T-helper 17 cell (primary cell): ENCODE results near the gene HECW1. TPM values are rescaled to one million over a fixed set of nuclear protein-coding genes. Genes with fewer than 3 reads are reported as not detected.

Experiments
- ATAC-seq: fragments of 150-1000 bp; cut with Tn5 transposase; 2 replicates; pipeline ENCODE4 v1.10.0; 2021; ENCODE audit warnings: mild to moderate bottlenecking, moderate library complexity
- DNase-seq, 3 donors: peaks; one replicate each; pipeline versions ENCODE4 v3.0.0 to v3.0.0-alpha.2; 2020 to 2021
- H3K9me3 ChIP-seq: one replicate; pipeline ENCODE4 v1.7.0; 2013; ENCODE audit warnings: low read length, mild to moderate bottlenecking; ENCODE audit not compliant: control insufficient read depth, poor library complexity, severe bottlenecking
- H3K27ac Mint-ChIP-seq: one replicate; pipeline ENCODE4 v1.8.0; 2022; ENCODE audit warnings: mild to moderate bottlenecking, moderate library complexity, mixed read lengths
- H3K27me3 Mint-ChIP-seq: one replicate; pipeline ENCODE4 v1.8.0; 2022; ENCODE audit warnings: mixed read lengths
- H3K36me3 Mint-ChIP-seq: one replicate; pipeline ENCODE4 v1.8.0; 2022; ENCODE audit warnings: low read depth, mixed read lengths
- H3K4me1 Mint-ChIP-seq: one replicate; pipeline ENCODE4 v1.8.0; 2022; ENCODE audit warnings: mild to moderate bottlenecking, mixed read lengths
- H3K4me3 Mint-ChIP-seq: one replicate; pipeline ENCODE4 v1.8.0; 2022; ENCODE audit warnings: mild to moderate bottlenecking, moderate library complexity, mixed read lengths
- total RNA-seq, 4 donors: library from RNA in 2 of 4; stranded (reverse) in 2 of 4; gene quantifications; one replicate each; pipeline ENCODE4 v1.2.3 and lab custom pipeline; 2022 to 2026

The HECW1 gene
- total RNA-seq, 2 donors from 2014 or later, result not detected

DNA sequence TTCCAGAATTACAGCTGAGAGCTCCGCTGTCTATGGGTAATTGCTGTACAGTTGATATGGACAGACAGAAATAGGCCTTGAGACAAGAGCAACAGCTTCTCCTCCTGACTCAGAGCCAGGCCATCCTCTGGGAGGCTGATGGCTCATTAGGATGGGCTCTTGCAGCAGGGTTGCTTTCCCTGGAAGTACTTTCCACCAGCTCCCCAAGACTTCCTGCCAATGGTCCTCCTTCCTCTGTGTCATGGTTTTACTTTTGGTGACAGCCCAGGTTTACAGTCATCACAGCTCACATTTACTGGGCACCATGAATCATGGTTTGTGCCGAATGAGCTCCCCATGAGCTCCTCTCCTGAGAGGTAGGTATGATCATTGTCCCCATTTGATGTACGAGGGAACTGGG, 131.8 kb downstream of the HECW1 start:
- Mint-ChIP-seq H3K4me3 (no peak overlapping the region), H3K36me3 (no peaks in the 10 kb centered on the region), H3K27ac (no peak overlapping the region), H3K4me1 (peaks cover 6% of the 10 kb centered on the region), H3K27me3 (peaks cover 62% of the 10 kb centered on the region)
- ATAC-seq, result no peak
- DNase-seq, result no peak
- no peaks in the 10 kb centered on the region for H3K9me3 ChIP-seq

DNA sequence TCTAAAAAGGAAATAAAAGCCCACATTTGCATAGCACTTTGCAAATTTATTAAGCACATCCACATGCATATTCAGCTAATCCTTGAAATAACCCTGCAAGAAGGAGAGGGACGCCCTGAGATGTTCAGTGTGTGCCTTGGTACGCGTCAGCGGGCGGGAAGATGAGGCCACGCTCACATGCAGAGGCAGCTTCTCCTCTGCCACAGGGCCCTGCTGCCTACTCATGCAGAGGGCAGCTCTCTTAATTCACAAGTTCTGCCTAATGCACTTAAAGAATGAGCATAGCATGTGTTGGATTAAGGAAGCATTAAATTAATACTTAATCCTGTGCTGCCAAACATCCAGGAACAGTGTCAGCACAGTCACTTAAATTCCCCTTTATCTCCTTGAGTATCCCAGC, 132.3 kb downstream of the HECW1 start:
- H3K27me3 Mint-ChIP-seq, result peaks cover 64% of the 10 kb centered on the region

DNA sequence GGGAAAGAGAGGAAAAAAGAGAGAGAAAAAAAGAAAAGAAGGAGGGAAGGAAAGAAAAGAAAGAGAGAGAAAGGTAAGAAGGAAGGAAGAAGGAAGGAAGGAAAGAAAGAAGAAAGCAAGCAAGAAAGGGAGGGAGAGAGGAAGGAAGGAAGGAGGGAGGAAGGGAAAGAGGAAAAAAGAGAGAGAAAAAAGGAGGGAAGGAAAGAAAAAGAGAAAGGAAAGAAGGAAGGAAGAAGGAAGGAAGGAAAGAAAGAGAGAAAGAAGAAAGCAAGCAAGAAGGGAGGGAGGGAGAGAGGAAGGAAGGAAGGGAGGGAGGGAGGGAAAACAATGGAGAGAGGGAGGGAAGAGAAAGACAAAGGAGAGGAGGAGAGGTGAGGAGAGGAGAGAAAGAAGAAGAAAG, 135.3 kb downstream of the HECW1 start:
- DNase-seq, result no peak
- Mint-ChIP-seq H3K36me3 (no peaks in the 10 kb centered on the region), H3K27me3 (peaks cover 60% of the 10 kb centered on the region), H3K4me1 (peaks cover 4% of the 10 kb centered on the region), H3K27ac (no peak overlapping the region), H3K4me3 (no peak overlapping the region)
- no peaks in the 10 kb centered on the region for H3K9me3 ChIP-seq
- no peak for ATAC-seq

More for the DNA sequence above, 132.3 kb downstream of the HECW1 start:
- DNase-seq (no peak), ATAC-seq (no peak)
- Mint-ChIP-seq H3K27ac (no peak overlapping the region), H3K4me3 (no peak overlapping the region), H3K36me3 (no peaks in the 10 kb centered on the region), H3K4me1 (peaks cover 6% of the 10 kb centered on the region)
- H3K9me3 ChIP-seq, result no peaks in the 10 kb centered on the region

DNA sequence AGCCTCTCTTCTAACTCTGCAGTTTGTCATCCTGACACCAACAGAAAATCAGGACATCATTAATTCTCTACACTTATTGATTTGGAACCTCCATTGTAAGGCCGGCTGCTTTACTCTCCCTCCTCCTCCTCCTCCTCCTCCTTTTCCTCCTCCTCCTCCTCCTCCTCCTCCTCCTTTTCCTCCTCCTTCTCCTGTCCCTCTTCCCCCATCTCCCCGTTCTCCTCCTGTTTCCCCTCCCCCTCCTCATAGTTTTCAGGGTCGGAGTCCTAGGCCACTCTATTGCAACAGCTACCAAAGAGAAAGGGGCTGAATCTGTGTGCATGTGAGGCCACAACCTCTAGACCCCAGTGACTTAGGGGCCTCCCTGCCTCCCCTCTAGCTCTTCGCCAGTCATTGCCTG, 136.1 kb downstream of the HECW1 start:
- ATAC-seq (no peak), DNase-seq (no peak)
- no peak overlapping the region for H3K27ac Mint-ChIP-seq
- peaks cover 4% of the 10 kb centered on the region for H3K4me1 Mint-ChIP-seq
- H3K9me3 ChIP-seq, result no peaks in the 10 kb centered on the region
- no peak overlapping the region for H3K4me3 Mint-ChIP-seq
- H3K36me3 Mint-ChIP-seq, result no peaks in the 10 kb centered on the region
- H3K27me3 Mint-ChIP-seq, result peaks cover 61% of the 10 kb centered on the region

- Mint-ChIP-seq H3K4me3 (no peak overlapping the region), H3K4me1 (peaks cover 4% of the 10 kb centered on the region), H3K27ac (no peak overlapping the region), H3K27me3 (peaks cover 64% of the 10 kb centered on the region), H3K36me3 (no peaks in the 10 kb centered on the region)
- ATAC-seq (no peak), DNase-seq (no peak)
- no peaks in the 10 kb centered on the region for H3K9me3 ChIP-seq
Measured at GRCh38 chr7:43248961-43249822, 136.7 kb downstream of the HECW1 start.

DNA sequence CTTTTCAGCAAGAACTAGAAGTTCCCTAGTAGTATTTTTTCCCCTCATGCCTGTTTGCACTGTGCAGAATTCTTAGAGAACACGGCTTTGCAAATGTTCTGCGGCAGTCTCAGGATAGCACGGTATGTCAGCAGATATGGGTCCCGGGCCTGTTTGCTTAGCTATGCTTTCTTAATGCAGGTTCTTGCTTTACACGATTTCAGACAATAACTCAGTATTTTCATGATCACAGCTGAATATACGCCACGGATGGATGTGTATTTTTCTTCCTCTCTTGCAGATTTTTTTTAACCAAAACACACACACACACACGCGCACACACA, 137.3 kb downstream of the HECW1 start:
- peaks cover 4% of the 10 kb centered on the region for H3K4me1 Mint-ChIP-seq
- H3K27me3 Mint-ChIP-seq, result peaks cover 62% of the 10 kb centered on the region
- DNase-seq, result no peak
- H3K27ac Mint-ChIP-seq, result no peak overlapping the region
- H3K36me3 Mint-ChIP-seq, result no peaks in the 10 kb centered on the region
- H3K4me3 Mint-ChIP-seq, result no peak overlapping the region
- no peak for ATAC-seq
- no peaks in the 10 kb centered on the region for H3K9me3 ChIP-seq

DNA sequence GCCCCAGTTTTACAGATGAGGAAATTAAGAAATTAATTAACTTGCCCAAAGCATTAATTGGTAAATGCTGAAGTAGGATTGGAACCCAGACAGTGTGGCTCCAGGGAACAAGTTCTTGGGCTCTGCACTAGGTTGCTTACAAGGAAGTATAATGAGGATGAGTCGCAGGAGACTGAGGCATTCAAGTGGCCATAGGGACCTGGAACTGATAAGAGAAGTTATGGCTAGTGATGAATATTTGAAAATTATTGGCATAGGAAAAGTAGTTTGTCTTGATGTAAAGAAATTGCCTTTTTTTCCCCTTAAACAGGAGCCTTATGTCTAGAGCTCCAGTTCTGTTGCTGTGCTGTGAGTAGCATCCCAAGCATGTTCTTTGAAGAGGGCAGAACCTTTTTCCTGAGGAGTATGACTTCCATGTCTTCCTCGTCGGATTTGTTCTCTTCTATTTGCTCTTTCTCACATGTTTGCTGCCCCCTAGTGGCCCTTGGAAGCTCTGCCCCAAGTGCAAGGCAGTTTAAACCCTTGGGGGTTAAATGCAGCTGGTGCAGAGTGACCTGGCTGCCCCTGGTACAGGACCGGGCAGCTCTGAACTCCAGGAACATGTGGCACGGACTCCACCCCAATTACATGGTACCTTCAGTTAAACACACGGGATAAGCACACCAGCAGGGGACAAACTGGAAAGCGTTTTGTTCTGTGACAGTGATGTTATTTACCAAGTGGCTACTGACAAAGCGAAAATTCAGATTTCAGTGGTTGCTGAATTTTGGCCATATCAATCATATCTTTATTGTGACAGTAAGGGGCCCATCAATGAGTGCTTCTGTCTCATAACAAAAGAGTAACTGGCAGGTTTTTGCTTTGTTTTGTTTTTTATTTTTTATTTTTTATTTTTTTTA, 148.8 kb downstream of the HECW1 start:
- peaks cover 32% of the 10 kb centered on the region for H3K27me3 Mint-ChIP-seq
- DNase-seq (peak; percentile 27 to 39 (median 27)), ATAC-seq (peak; percentile 49)
- H3K4me1 Mint-ChIP-seq, result no peaks in the 10 kb centered on the region
- no peak overlapping the region for H3K4me3 Mint-ChIP-seq
- no peaks in the 10 kb centered on the region for H3K9me3 ChIP-seq
- no peak overlapping the region for H3K27ac Mint-ChIP-seq
- H3K36me3 Mint-ChIP-seq, result no peaks in the 10 kb centered on the region

DNA sequence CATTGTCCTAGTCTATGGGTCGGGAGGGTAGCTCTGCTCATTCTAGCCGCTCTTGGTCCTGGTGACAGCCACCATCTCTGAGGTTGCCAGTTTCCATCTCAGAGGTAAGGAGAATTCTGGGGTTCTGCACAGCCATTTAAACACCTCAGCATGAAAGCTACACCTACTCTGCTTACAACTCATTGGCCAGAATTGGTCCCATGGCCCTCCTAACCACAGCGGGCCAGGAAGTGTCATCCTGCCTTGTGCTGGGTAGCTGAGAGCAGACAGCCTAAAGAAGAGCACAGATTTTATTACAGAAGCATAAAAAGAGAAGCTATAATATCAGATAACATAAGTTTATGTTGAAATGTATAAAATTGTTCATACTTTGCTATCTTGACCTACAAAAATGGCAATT, 152.7 kb downstream of the HECW1 start:
- no peak overlapping the region for H3K4me3 Mint-ChIP-seq
- DNase-seq (no peak), ATAC-seq (no peak)
- no peaks in the 10 kb centered on the region for H3K9me3 ChIP-seq
- H3K4me1 Mint-ChIP-seq, result no peaks in the 10 kb centered on the region
- no peak overlapping the region for H3K27ac Mint-ChIP-seq
- peaks cover 39% of the 10 kb centered on the region for H3K27me3 Mint-ChIP-seq
- H3K36me3 Mint-ChIP-seq, result no peaks in the 10 kb centered on the region

DNA sequence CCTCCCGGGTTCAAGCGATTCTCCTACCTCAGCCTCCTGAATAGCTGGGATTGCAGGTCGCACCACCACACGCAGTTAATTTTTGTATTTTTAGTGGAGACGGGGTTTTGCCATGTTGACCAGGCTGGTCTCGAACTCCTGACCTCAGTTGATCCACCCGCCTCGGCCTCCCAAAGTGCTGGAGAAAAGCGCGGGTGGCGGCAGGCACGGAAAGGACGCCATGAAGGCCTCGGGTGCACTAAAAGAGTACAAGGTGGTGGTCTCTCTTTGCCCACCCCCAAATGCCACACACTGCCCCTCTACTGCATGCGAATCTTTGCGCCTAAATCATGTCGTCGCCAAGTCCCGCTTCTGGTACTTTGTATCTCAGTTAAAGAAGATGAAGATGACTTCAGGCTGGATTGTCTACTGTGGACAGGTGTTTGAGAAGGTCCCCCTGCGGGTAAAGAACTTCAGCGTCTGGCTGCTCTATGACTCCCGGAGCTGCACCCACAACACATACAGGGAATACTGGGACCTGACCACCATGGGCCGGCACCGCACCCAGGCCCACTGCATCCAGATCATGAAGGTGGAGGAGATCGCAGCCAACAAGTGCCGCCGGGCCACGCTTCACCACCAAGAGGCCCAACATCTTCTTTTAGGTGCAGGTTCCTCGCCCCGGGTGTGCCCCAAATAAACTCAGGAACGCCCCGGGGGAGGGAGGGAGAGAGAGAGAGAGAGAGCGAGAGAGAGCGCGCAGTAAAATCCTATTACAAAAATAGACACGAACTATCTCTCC, 161.7 kb downstream of the HECW1 start:
- Mint-ChIP-seq H3K36me3 (no peaks in the 10 kb centered on the region), H3K27me3 (peaks cover 28% of the 10 kb centered on the region), H3K4me3 (no peak overlapping the region), H3K4me1 (no peaks in the 10 kb centered on the region), H3K27ac (no peak overlapping the region)
- DNase-seq (no peak), ATAC-seq (no peak)
- H3K9me3 ChIP-seq, result no peaks in the 10 kb centered on the region

- no peak for ATAC-seq
- H3K4me3 Mint-ChIP-seq, result no peak overlapping the region
- H3K4me1 Mint-ChIP-seq, result no peaks in the 10 kb centered on the region
Measured at GRCh38 chr7:43274752-43275151, 162.3 kb downstream of the HECW1 start.

GRCh38 chr7:43276547-43276946, 164.1 kb downstream of the HECW1 start:
- H3K9me3 ChIP-seq, result no peaks in the 10 kb centered on the region
- no peak overlapping the region for H3K4me3 Mint-ChIP-seq
- DNase-seq, result no peak
- no peak overlapping the region for H3K27ac Mint-ChIP-seq
- H3K36me3 Mint-ChIP-seq, result no peaks in the 10 kb centered on the region
- no peak for ATAC-seq
- H3K27me3 Mint-ChIP-seq, result peaks cover 29% of the 10 kb centered on the region
- H3K4me1 Mint-ChIP-seq, result no peaks in the 10 kb centered on the region

More at GRCh38 chr7:43274752-43275151, 162.3 kb downstream of the HECW1 start:
- H3K9me3 ChIP-seq, result no peaks in the 10 kb centered on the region
- Mint-ChIP-seq H3K27me3 (peaks cover 28% of the 10 kb centered on the region), H3K36me3 (no peaks in the 10 kb centered on the region), H3K27ac (no peak overlapping the region)
- no peak for DNase-seq

DNA sequence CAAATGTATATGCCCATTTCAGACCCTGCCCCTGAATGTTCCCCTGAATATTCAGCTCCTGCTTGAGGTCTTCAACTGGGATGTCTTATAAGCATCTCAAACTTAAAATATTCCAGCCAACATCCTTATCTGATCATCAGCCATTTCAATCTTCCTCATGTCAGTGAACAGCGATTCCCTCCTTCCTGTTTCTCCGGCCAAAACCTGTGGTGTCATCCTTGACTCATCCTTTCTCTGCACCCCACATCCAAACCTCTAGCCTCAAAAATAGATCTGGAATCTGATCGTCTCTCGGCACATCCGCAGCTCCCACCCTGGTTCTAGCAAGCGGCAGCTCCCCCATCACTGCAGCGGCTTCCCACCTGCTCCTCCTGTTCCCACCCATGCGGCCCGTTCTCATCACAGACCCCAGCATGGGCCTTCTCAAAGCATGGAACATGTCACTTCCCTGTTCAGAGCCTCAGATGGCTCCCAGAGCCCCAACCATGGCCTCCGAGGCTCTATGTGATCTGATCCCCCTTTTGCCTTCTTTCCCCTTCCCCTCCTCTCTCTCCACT, 165.7 kb downstream of the HECW1 start:
- no peaks in the 10 kb centered on the region for H3K9me3 ChIP-seq
- Mint-ChIP-seq H3K27me3 (peaks cover 36% of the 10 kb centered on the region), H3K27ac (no peak overlapping the region), H3K36me3 (no peaks in the 10 kb centered on the region), H3K4me1 (no peaks in the 10 kb centered on the region), H3K4me3 (no peak overlapping the region)
- ATAC-seq (no peak), DNase-seq (no peak)

GRCh38 chr7:43281268-43281667, 168.8 kb downstream of the HECW1 start:
- peaks cover 32% of the 10 kb centered on the region for H3K27me3 Mint-ChIP-seq
- no peak overlapping the region for H3K4me3 Mint-ChIP-seq
- H3K9me3 ChIP-seq, result no peaks in the 10 kb centered on the region
- no peaks in the 10 kb centered on the region for H3K4me1 Mint-ChIP-seq
- H3K36me3 Mint-ChIP-seq, result no peaks in the 10 kb centered on the region
- no peak overlapping the region for H3K27ac Mint-ChIP-seq
- DNase-seq (no peak), ATAC-seq (no peak)
